ENCODE data around the gene P2RX5.
"Not testable (repeated sequence)": the region's sequence is repeated elsewhere in the genome, so short reads cannot be mapped to it uniquely, and the experiment has no call there.

Gene P2RX5

GRCh38 chr17:3704931-3705717 lies 9.2 kb upstream of the P2RX5 start:
- Histone ChIP-seq H3F3A (ENCODE audit: insufficient read depth, low read length) (no peaks in the 10 kb centered on the region), H2AFZ (ENCODE audit: low read length) (no peak overlapping the region), H3K4me3 (ENCODE audit: low read depth, low read length, poor library complexity, severe bottlenecking) (no peak overlapping the region), H3K9ac (ENCODE audit: low read length) (no peak overlapping the region), H3K27me3 (ENCODE audit: insufficient read depth, low read length) (no peaks in the 10 kb centered on the region), H3K9me2 (ENCODE audit: low read depth, low read length) (no peaks in the 10 kb centered on the region), H3K4me2 (ENCODE audit: low read length) (no peak overlapping the region), H3K4me1 (ENCODE audit: insufficient read depth, low read length, severe bottlenecking) (no peaks in the 10 kb centered on the region), H3K9me3 (ENCODE audit: low read length) (no peaks in the 10 kb centered on the region), H3K27ac (ENCODE audit: low read depth, low read length, poor library complexity, severe bottlenecking) (no peak overlapping the region), H3K79me2 (ENCODE audit: insufficient read depth, low read length) (no peaks in the 10 kb centered on the region), H3K36me3 (ENCODE audit: insufficient read depth, low read length) (no peaks in the 10 kb centered on the region), H4K20me1 (ENCODE audit: insufficient read depth, low read length) (no peaks in the 10 kb centered on the region)
- no peak for TF ChIP-seq CTCF (IDR thresholded peaks at IDR 0.05; ENCODE audit: low read length)

GRCh38 chr17:3702041-3702539 lies 6.1 kb upstream of the P2RX5 start:
- H3K4me2 ChIP-seq (ENCODE audit: low read length); H3F3A ChIP-seq (ENCODE audit: insufficient read depth, low read length); H3K9me3 ChIP-seq (ENCODE audit: low read length); H3K4me1 ChIP-seq (ENCODE audit: insufficient read depth, low read length, severe bottlenecking); H3K27me3 ChIP-seq (ENCODE audit: insufficient read depth, low read length); H3K9ac ChIP-seq (ENCODE audit: low read length); H3K79me2 ChIP-seq (ENCODE audit: insufficient read depth, low read length); H3K36me3 ChIP-seq (ENCODE audit: insufficient read depth, low read length); H3K9me2 ChIP-seq (ENCODE audit: low read depth, low read length); H2AFZ ChIP-seq (ENCODE audit: low read length); H4K20me1 ChIP-seq (ENCODE audit: insufficient read depth, low read length); H3K4me3 ChIP-seq (ENCODE audit: low read depth, low read length, poor library complexity, severe bottlenecking); H3K27ac ChIP-seq (ENCODE audit: low read depth, low read length, poor library complexity, severe bottlenecking): not testable (repeated sequence)

- no peak overlapping the region for H3K27ac ChIP-seq (ENCODE audit: low read depth, low read length, poor library complexity, severe bottlenecking)
- H3K9ac ChIP-seq (ENCODE audit: low read length) = no peak overlapping the region
- H3K4me3 ChIP-seq (ENCODE audit: low read depth, low read length, poor library complexity, severe bottlenecking) = no peak overlapping the region
- TF ChIP-seq EZH2 (IDR thresholded peaks at IDR 0.05; ENCODE audit: borderline replicate concordance, low read length) = no peak
- no peak for TF ChIP-seq CTCF (IDR thresholded peaks at IDR 0.05; ENCODE audit: low read length)
- peaks cover 18% of the 10 kb centered on the region for H3K4me1 ChIP-seq (ENCODE audit: insufficient read depth, low read length, severe bottlenecking)
- H3F3A ChIP-seq (ENCODE audit: insufficient read depth, low read length) = no peaks in the 10 kb centered on the region
- no peaks in the 10 kb centered on the region for H3K9me3 ChIP-seq (ENCODE audit: low read length)
- no peaks in the 10 kb centered on the region for H3K79me2 ChIP-seq (ENCODE audit: insufficient read depth, low read length)
- H4K20me1 ChIP-seq (ENCODE audit: insufficient read depth, low read length) = no peaks in the 10 kb centered on the region
- no peaks in the 10 kb centered on the region; the same call in 1 of the 2 replicates for H3K27me3 ChIP-seq (ENCODE audit: insufficient read depth, low read length)
- H3K9me2 ChIP-seq (ENCODE audit: low read depth, low read length) = no peaks in the 10 kb centered on the region
- no peaks in the 10 kb centered on the region for H3K36me3 ChIP-seq (ENCODE audit: insufficient read depth, low read length)
- no peak overlapping the region for H2AFZ ChIP-seq (ENCODE audit: low read length)
- H3K4me2 ChIP-seq (ENCODE audit: low read length) = no peak overlapping the region
Measured at GRCh38 chr17:3699951-3700350, 4.0 kb upstream of the P2RX5 start.

GRCh38 chr17:3698139-3698538 lies 2.2 kb upstream of the P2RX5 start:
- no peaks in the 10 kb centered on the region for H3F3A ChIP-seq (ENCODE audit: insufficient read depth, low read length)
- H2AFZ ChIP-seq (ENCODE audit: low read length) = no peak overlapping the region
- peaks cover 7% of the 10 kb centered on the region; the same call in 1 of the 2 replicates for H3K79me2 ChIP-seq (ENCODE audit: insufficient read depth, low read length)
- H3K27me3 ChIP-seq (ENCODE audit: insufficient read depth, low read length) = no peaks in the 10 kb centered on the region; the same call in 1 of the 2 replicates
- H3K4me3 ChIP-seq (ENCODE audit: low read depth, low read length, poor library complexity, severe bottlenecking) = no peak overlapping the region
- no peaks in the 10 kb centered on the region for H3K36me3 ChIP-seq (ENCODE audit: insufficient read depth, low read length)
- H3K4me1 ChIP-seq (ENCODE audit: insufficient read depth, low read length, severe bottlenecking) = peaks cover 25% of the 10 kb centered on the region
- no peaks in the 10 kb centered on the region for H3K9me3 ChIP-seq (ENCODE audit: low read length)
- no peak overlapping the region for H3K9ac ChIP-seq (ENCODE audit: low read length)
- no peaks in the 10 kb centered on the region for H3K9me2 ChIP-seq (ENCODE audit: low read depth, low read length)
- H3K27ac ChIP-seq (ENCODE audit: low read depth, low read length, poor library complexity, severe bottlenecking) = no peak overlapping the region
- no peak overlapping the region for H3K4me2 ChIP-seq (ENCODE audit: low read length)
- H4K20me1 ChIP-seq (ENCODE audit: insufficient read depth, low read length) = no peaks in the 10 kb centered on the region
- no peak for TF ChIP-seq CTCF (IDR thresholded peaks at IDR 0.05; ENCODE audit: low read length)
- TF ChIP-seq EZH2 (IDR thresholded peaks at IDR 0.05; ENCODE audit: borderline replicate concordance, low read length) = no peak
